GM21526 (cell line): ENCODE measurements around the gene VAV2.

Source experiments
- ATAC-seq: cut with Tn5 transposase; IDR thresholded peaks from one replicate; pipeline ENCODE4 v1.9.1; 2021; ENCODE audit warnings: moderate library complexity; ENCODE audit not compliant: unreplicated experiment, low FRiP score

Gene VAV2

DNA sequence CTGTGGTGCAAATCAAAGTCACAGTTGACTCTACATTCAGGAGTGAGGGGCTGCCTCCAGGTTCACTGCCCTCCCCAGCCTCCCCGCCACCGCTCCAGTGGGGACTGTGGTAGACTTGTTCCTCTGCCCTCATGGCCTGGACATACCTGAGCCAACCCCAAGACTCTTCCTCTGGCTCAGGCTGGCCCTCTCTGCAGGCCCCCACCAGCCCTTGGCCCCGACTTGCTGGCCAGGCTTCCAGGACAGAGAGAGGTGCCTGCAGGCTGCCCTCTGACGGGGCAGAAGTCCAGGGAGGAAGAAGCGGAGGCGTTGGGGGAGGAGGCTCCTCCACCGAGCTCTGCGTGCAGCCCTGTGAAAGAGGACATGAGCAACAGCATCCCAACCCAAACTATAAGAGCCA lies 251.2 kb downstream of the VAV2 start:
- ATAC-seq: no peak

GRCh38 chr9:133739408-133740280 lies 252.5 kb downstream of the VAV2 start:
- ATAC-seq: no peak

GRCh38 chr9:133738640-133739225 lies 253.4 kb downstream of the VAV2 start:
- ATAC-seq: no peak

GRCh38 chr9:133737774-133738639 lies 254.1 kb downstream of the VAV2 start, which contains the start of gene SARDH:
TSS of gene SARDH (minus strand) at chr9:133738352. CDS start at chr9:133734173, 4,179 bp downstream.
- no peak for ATAC-seq

- no peak for ATAC-seq
These were observed 254.9 kb downstream of the VAV2 start for GRCh38 chr9:133737071-133737773.

DNA sequence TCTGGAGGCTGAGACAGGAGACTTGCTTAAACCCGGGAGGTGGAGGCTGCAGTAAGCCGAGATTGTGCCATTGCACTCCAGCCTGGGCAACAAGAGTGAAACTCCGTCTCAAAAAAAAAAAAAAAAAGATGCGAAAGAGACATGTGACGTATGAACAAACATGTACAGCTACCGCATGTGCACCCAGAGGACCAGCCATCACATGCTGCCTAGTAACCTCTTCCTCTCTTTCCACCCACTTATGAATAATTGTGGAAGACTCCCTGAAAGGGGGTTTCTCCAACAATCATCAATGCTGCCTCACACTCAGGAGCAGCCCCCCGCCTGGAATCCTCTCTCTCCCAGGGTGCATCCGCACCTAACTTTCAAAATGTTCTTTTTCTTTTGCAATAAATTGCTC lies 256.2 kb downstream of the VAV2 start:
- no peak for ATAC-seq

- no peak for ATAC-seq
These were observed 256.7 kb downstream of the VAV2 start for GRCh38 chr9:133735415-133735775.

- ATAC-seq: no peak
These were observed 257.3 kb downstream of the VAV2 start for GRCh38 chr9:133734590-133735414.

DNA sequence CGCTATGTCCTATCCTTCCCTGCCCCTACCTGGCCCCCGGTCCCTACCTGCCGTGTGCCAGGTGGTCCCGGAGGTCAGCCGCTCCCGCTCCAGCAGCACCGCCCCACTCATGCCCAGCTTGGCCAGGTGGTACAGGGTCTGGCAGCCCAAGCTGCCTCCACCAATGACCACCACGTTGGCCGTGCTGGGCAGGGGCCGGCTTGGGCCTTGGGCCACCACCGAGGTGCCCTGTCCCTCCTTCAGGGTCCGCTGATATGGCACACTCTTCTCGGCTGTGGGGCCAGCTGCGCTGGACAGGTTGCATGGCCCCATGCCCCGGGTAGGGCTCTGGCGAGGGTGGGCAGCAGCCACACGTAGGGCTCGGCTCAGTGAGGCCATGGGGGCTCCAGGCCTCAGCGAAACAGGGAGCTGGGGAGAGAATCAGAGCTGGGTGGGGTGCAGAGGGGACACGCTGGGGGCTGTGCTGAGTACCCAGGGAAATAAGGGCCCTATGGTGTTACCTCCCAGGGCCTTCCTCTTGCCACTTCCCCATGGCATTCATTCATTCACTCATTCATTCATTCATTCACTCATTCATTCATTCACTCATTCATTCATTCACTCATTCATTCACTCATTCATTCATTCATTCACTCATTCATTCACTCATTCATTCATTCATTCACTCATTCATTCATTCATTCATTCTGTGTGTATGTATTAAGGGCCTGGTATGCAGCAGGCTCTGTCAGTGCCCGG lies 258.2 kb downstream of the VAV2 start:
- ATAC-seq: no peak

- ATAC-seq: no peak
These were observed 258.7 kb downstream of the VAV2 start for GRCh38 chr9:133733421-133733795.

GRCh38 chr9:133732639-133733408 lies 259.3 kb downstream of the VAV2 start:
- ATAC-seq: no peak

DNA sequence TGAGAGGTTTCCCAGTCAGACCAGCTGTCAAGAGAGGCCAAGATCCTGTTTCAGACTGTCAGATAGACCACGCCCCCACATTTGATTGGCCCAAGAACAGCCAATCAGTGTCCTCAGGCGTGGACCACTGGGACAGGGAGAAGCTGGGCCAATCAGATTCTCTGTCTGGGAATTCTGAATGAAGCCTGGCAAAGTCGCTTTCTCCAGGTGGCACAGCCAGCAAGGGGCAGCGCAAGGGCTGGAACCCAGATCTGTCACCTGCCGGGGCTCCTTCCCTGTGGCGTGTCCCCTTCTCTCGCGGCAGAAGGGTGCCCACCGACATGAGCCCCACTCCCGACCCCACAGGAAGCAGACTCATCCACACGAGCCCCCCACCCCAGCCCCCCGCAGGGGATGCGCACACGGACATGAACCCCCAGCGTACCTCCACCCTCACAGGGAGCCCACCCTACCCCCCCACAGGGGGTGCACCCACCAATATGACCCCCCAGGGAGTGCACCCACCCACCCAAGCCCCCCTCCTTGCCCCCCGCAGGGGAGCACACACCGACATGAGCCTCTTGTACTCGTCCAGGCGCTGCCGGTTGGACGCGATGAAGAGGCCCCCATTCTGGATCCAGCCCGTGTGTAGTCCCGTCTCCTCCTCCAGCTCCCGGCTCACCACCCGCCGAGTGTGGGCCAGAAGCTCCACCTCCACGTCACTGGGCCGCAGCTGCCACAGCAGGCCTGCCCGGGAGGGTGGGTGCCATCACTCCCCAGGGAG lies 260.1 kb downstream of the VAV2 start:
- no peak for ATAC-seq

DNA sequence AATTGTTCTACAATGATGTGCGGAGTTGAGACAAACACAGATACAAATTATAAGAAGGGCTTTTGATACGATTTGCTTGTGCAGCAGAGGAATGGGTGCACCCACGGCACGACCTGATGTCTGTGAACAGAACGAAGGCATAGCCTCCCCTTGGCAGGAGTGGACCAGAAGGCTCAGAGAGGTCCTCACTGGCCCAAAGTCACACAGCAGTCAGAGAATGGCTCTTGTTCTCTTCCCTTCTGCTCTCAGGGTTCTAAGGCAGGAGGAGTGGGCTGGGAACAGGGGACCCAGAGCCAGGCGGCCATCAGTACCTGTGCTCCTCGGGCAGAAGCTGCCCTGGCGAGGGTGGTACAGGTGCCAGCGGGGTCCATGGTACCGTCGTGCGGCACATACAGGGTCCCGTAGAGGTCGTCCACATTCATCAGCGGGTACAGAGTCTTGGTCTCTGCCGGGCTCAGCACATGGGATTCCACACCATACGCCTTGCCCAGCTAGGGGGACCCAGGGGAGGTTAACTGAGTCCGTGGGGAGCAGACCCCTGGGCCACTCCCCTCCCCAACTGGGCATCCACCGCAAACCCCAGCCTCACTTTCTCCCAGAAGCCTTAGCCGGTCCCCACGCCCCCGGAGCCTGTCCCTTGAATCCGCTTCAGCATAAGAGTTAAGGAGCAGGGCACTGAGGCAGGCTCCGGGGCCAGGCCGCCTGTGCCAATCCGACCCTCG lies 261.0 kb downstream of the VAV2 start:
- ATAC-seq: no peak

- no peak for ATAC-seq
These were observed 262.4 kb downstream of the VAV2 start for GRCh38 chr9:133729617-133730281.

- no peak for ATAC-seq
These were observed 263.1 kb downstream of the VAV2 start for GRCh38 chr9:133728856-133729616.
